ENCODE measurements around the gene REX1BD. TPM values are rescaled to one million over a fixed set of nuclear protein-coding genes. Genes with fewer than 3 reads are reported as not detected.

REX1BD gene
- total and polyA plus RNA-seq, 2 of the 13 experiments (the other 11 are each of a cell fraction or from before 2014, with no cell fraction given): 7.5 to 25.4 TPM

DNA sequence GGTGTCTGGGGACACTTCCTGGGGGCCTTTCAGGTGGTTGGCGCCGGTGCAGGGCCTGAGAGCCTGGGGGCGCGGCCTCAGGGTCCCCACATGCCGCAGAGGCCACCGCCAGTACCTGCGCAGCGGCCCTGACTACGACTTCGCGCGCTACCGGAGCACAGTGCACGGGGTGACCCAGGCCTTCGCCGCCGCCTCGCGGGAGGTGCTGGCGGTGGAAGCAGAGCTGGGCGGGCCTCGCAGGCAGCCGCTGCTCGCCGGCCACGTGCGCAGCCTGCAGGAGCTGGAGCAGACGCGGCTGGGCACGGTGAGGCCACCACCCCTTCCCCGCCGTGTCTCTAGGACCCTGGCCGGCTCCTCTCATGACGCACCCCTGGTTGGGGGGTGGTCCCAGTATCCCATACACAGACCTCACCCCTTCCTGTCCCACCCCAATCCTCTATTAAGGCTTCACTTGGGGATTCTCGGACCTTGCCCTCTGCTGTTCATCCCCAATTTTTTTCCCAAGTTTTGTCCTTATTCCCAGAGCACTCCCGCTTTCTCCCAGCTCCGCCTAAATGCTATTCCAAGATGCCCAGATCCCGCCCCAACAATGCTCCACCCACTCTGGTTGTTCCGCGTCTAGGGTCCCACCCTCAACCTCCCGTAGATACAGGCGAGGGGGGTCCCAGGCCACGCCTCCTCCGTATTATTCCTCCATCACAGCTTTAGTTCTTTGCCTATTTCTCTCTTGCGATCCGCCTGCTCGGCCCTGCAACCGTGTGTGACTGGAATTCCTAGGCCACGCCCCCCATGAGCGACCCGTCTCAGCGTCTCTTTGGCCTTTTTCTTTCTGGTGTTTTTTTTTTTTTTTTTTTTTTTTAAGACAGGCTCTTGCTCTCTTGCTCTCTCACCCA lies 1.0 kb downstream of the REX1BD start (continued):
- TF ChIP-seq RNF219 (CRISPR knock-in tag; IDR thresholded peaks at IDR 0.05) (no peak), ZFP36 (IDR thresholded peaks at IDR 0.05; ENCODE audit: borderline replicate concordance, low read depth, low read length, partially characterized antibody) (no peak), ZSCAN25 (CRISPR knock-in tag; IDR thresholded peaks at IDR 0.05) (peak; percentile 72; the same call in 1 of the 2 replicates), BCL3 (CRISPR knock-in tag; IDR thresholded peaks at IDR 0.05) (peak; percentile 98), ZBTB39 (CRISPR knock-in tag; IDR thresholded peaks at IDR 0.05) (no peak), ZNF841 (CRISPR knock-in tag; IDR thresholded peaks at IDR 0.05; ENCODE audit: borderline replicate concordance) (peak; percentile 69; the same call in 1 of the 2 replicates), ZNF556 (CRISPR knock-in tag; IDR thresholded peaks at IDR 0.05; ENCODE audit: borderline replicate concordance) (no peak; the same call in 1 of the 2 replicates), ZBED4 (CRISPR knock-in tag; IDR thresholded peaks at IDR 0.05; ENCODE audit: borderline replicate concordance) (no peak), ZNF274 (CRISPR knock-in tag; IDR thresholded peaks at IDR 0.05) (peak; percentile 98), ZNF670 (CRISPR knock-in tag; IDR thresholded peaks at IDR 0.05; ENCODE audit: borderline replicate concordance) (no peak; the same call in 1 of the 2 replicates)
- TF ChIP-seq, protein P1, sequence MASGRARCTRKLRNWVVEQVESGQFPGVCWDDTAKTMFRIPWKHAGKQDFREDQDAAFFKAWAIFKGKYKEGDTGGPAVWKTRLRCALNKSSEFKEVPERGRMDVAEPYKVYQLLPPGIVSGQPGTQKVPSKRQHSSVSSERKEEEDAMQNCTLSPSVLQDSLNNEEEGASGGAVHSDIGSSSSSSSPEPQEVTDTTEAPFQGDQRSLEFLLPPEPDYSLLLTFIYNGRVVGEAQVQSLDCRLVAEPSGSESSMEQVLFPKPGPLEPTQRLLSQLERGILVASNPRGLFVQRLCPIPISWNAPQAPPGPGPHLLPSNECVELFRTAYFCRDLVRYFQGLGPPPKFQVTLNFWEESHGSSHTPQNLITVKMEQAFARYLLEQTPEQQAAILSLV (CRISPR knock-in tag; IDR thresholded peaks at IDR 0.05; ENCODE audit: borderline replicate concordance): peak; percentile 93; the same call in 1 of the 2 replicates
- TF ChIP-seq, protein P2, sequence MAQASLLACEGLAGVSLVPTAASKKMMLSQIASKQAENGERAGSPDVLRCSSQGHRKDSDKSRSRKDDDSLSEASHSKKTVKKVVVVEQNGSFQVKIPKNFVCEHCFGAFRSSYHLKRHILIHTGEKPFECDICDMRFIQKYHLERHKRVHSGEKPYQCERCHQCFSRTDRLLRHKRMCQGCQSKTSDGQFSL (CRISPR knock-in tag; IDR thresholded peaks at IDR 0.05): peak; percentile 56; the same call in 1 of the 2 replicates
- TF ChIP-seq, protein P3, sequence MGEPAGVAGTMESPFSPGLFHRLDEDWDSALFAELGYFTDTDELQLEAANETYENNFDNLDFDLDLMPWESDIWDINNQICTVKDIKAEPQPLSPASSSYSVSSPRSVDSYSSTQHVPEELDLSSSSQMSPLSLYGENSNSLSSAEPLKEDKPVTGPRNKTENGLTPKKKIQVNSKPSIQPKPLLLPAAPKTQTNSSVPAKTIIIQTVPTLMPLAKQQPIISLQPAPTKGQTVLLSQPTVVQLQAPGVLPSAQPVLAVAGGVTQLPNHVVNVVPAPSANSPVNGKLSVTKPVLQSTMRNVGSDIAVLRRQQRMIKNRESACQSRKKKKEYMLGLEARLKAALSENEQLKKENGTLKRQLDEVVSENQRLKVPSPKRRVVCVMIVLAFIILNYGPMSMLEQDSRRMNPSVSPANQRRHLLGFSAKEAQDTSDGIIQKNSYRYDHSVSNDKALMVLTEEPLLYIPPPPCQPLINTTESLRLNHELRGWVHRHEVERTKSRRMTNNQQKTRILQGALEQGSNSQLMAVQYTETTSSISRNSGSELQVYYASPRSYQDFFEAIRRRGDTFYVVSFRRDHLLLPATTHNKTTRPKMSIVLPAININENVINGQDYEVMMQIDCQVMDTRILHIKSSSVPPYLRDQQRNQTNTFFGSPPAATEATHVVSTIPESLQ (CRISPR knock-in tag; conservative IDR thresholded peaks at IDR 0.05): no peak
